ENCODE data around the gene CYLD. TPM values are rescaled to one million over a fixed set of nuclear protein-coding genes. Genes with fewer than 3 reads are reported as not detected.

CYLD gene
- total RNA-seq, 4 donors from 2014 or later, result 5.2 to 56.5 (median 34.1) TPM

DNA sequence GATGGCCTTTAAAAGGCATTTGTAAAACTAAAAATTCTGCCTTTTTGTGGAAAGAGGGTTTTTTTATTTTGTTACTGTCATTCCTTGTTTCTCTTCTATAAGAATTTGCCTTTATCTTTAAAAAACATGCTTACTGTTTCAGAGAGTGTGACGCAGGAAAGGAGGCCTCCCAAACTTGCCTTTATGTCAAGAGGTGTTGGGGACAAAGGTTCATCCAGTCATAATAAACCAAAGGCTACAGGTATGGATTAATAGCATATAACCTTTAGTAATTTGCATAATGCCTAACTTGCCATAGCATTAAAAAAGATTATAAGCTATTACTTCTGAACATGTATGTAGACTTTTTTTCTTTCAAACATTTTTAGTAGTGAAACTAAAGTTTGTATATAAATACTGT is 34.2 kb downstream of the CYLD start:
- DNase-seq, result no peak
- H3K4me3 ChIP-seq, result no peak overlapping the region
- in situ Hi-C loops (cut with MboI; ENCODE audit: low pct_ligation_motif_present in 1 of 4, low pct_unique_long_range_greater_than_20kb in 1 of 4, low sequenced_read_pairs in 3 of 4), result loop anchor here in 1 of 4 donors (25.0 kb wide), 1 partner anchor 414 kb away; the partner anchor contains the start of gene BRD7

DNA sequence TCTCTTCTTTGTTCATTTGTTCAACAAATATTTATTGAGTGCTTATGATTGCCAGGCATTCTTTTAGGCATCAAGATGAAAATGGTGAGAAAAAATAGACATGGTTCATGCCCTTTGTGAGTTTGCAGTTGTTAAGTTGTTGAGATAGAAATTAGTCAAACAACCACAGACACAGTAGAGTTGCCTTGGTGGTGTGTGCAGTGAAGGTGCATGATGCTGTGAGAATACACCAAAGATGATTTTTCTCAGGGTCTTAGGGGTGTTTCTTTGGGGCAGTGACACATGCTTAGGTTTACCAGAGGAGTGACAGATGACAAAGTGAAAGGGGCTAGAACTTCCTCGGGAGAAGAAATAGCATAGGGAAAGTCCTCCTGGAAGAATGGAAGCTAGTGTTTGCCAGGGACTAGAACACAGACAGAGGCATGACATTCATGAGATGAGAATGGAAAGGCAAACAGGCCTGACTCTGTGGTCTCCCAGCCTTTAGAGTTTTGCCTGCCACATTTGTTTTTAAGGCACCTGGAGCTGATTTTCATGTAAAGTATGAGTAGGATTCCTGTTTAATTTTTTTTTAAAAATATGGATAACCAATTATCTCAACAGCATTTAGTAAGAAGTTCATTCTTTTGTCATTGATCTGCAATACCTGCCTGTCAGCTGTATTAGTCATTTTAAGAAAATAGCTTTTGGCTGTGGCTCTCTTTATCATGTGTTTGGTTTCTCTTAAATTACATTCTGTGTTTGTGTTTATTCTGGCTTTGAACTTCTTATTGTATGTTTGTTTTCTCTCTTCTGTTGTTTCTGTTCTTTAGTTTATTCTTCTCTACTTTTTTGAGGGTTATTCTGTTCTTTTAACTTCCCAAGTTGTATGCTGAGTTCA is 36.6 kb downstream of the CYLD start:
- no peak for TF ChIP-seq POLR2A (IDR thresholded peaks at IDR 0.05)
- TF ChIP-seq POLR2AphosphoS5 (IDR thresholded peaks at IDR 0.05), result no peak
- WGBS, 2 donors (ENCODE audit: low coverage in 1 of 2), result 60 to 88% methylated on average over 1 of the region's 1 CpG

More for the DNA sequence above, 34.2 kb downstream of the CYLD start:
- WGBS, 2 donors (ENCODE audit: low coverage in 1 of 2), result 56 to 58% methylated on average over 1 of the region's 1 CpG
- no peak for TF ChIP-seq CTCF (IDR thresholded peaks at IDR 0.05)
- TF ChIP-seq POLR2A (IDR thresholded peaks at IDR 0.05), result no peak
- TF ChIP-seq EP300 (IDR thresholded peaks at IDR 0.05; ENCODE audit: low read depth), result no peak
- TF ChIP-seq POLR2AphosphoS5 (IDR thresholded peaks at IDR 0.05), result no peak
- intact Hi-C loops (cut with DNase I; ENCODE audit: low total_unique reads), result no loop called here
- no peak overlapping the region for H3K27ac ChIP-seq
- H3K9me3 ChIP-seq, result no peaks in the 10 kb centered on the region
- H3K4me1 ChIP-seq, result peaks cover 0 to 10% (median 0%) of the 10 kb centered on the region in 4 donors
- H3K36me3 ChIP-seq, result peaks cover 0 to 17% (median 8%) of the 10 kb centered on the region in 4 donors
- no peaks in the 10 kb centered on the region for H3K27me3 ChIP-seq

GRCh38 chr16:50781043-50781442 is 39.2 kb downstream of the CYLD start:
- Histone ChIP-seq H3K27me3 (no peaks in the 10 kb centered on the region), H3K27ac (no peak overlapping the region), H3K4me1 (peaks cover 0 to 7% (median 0%) of the 10 kb centered on the region in 4 donors), H3K9me3 (no peaks in the 10 kb centered on the region), H3K4me3 (no peak overlapping the region), H3K36me3 (peaks cover 0 to 45% (median 22%) of the 10 kb centered on the region in 4 donors)
- WGBS, 2 donors (ENCODE audit: low coverage in 1 of 2), result 89 to 93% methylated on average over 7 of the region's 7 CpGs
- no peak for DNase-seq
- no peak for TF ChIP-seq CTCF (IDR thresholded peaks at IDR 0.05)
- intact Hi-C loops (cut with DNase I; ENCODE audit: low total_unique reads) (no loop called here), in situ Hi-C loops (cut with MboI; ENCODE audit: low pct_ligation_motif_present in 1 of 4, low pct_unique_long_range_greater_than_20kb in 1 of 4, low sequenced_read_pairs in 3 of 4) (loop anchor here in 1 of 4 donors (25.0 kb wide), 1 partner anchor 419 kb away; the partner anchor contains the start of gene BRD7)

More for the DNA sequence above, 36.6 kb downstream of the CYLD start:
- Histone ChIP-seq H3K27ac (no peak overlapping the region), H3K4me1 (peaks cover 0 to 10% (median 0%) of the 10 kb centered on the region in 4 donors), H3K9me3 (no peaks in the 10 kb centered on the region), H3K27me3 (no peaks in the 10 kb centered on the region), H3K4me3 (no peak overlapping the region), H3K36me3 (peaks cover 0 to 30% (median 15%) of the 10 kb centered on the region in 4 donors)
- in situ Hi-C loops (cut with MboI; ENCODE audit: low pct_ligation_motif_present in 1 of 4, low pct_unique_long_range_greater_than_20kb in 1 of 4, low sequenced_read_pairs in 3 of 4), result loop anchor here in 1 of 4 donors (25.0 kb wide), 1 partner anchor 416 kb away; the partner anchor contains the start of gene BRD7
- no peak for DNase-seq
- intact Hi-C loops (cut with DNase I; ENCODE audit: low total_unique reads), result no loop called here

DNA sequence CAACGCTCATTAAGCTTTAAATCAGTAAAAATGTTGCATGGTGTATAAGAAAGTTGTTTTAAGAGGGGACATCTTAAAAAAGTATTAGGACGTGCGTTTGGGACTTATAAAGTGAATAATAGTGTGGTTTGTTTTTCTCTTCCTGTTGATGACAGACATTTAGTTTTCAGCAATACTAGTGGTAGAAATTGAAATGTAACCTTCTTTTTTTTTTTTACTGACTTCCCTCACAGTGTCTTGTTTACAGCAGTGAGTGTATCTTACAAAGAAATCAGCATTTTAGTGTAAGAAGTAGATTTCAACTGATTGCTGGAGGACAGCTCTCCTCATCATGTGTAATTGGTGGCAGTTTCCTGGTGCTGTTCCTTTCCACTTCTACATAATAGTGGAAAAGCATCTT is 39.6 kb downstream of the CYLD start:
- no peak for DNase-seq
- Histone ChIP-seq H3K4me1 (peaks cover 0 to 3% (median 0%) of the 10 kb centered on the region in 4 donors), H3K36me3 (peaks cover 0 to 50% (median 22%) of the 10 kb centered on the region in 4 donors), H3K27ac (no peak overlapping the region), H3K4me3 (no peak overlapping the region), H3K27me3 (no peaks in the 10 kb centered on the region), H3K9me3 (no peaks in the 10 kb centered on the region)
- intact Hi-C loops (cut with DNase I; ENCODE audit: low total_unique reads) (no loop called here), in situ Hi-C loops (cut with MboI; ENCODE audit: low pct_ligation_motif_present in 1 of 4, low pct_unique_long_range_greater_than_20kb in 1 of 4, low sequenced_read_pairs in 3 of 4) (loop anchor here in 1 of 4 donors (25.0 kb wide), 1 partner anchor 419 kb away; the partner anchor contains the start of gene BRD7)
- 77 to 88% methylated on average over 3 of the region's 3 CpGs for WGBS, 2 donors (ENCODE audit: low coverage in 1 of 2)
- TF ChIP-seq POLR2AphosphoS5 (IDR thresholded peaks at IDR 0.05), result no peak
- no peak for TF ChIP-seq EP300 (IDR thresholded peaks at IDR 0.05; ENCODE audit: low read depth)
- TF ChIP-seq CTCF (IDR thresholded peaks at IDR 0.05), result no peak
- TF ChIP-seq POLR2A (IDR thresholded peaks at IDR 0.05), result no peak

All from transverse colon (tissue), 4 donors.